NCI-H526 treated with DMSO at 0.1 percent for 48 hours (cell line): ENCODE results near the gene TMEM176A.
"Not testable (repeated sequence)": the region's sequence is repeated elsewhere in the genome, so short reads cannot be mapped to it uniquely, and the experiment has no call there.

Source experiments
- DNase-seq: peaks from one replicate; lab custom pipeline; 2025; lab: John Stamatoyannopoulos, UW

TMEM176A gene, protein sequence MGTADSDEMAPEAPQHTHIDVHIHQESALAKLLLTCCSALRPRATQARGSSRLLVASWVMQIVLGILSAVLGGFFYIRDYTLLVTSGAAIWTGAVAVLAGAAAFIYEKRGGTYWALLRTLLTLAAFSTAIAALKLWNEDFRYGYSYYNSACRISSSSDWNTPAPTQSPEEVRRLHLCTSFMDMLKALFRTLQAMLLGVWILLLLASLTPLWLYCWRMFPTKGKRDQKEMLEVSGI

DNA sequence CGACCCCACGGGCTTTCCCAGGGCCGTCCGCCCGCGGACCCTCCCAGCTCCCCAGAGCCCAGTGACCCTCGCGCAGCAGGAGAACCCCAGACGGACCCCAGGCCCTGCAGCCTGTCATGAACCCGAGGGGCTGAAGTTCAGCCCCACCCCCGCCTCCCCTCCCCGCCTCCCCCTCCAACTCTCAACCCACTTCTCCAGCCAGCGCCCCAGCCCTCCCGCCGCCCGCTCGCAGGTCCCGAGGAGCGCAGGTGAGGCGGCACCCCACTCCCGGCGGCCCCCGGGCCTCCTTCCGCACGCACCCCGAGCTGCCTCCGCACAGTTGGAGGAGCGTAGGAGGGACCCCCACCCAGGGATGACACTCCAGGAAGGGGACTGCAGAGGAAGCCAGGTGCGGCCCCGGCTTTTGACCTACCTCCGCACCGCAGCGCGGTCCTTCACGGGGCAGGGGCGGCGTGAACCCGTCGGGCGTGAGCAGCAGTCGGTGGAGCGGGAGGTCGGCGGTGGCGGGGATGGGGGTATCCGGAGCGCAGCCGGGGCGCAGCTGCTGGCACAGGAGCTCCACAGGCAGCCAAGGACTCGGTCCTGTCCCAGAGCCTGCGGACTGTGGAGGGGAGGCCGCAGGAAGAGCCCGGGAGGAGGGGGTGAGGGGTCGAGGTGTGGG, at the start of gene TMEM176A:
TMEM176A (plus strand) TSS at position 189 of the 661 bp plus-strand sequence. CDS start 782 bp downstream, outside the sequence.
- DNase-seq = no peak

DNA sequence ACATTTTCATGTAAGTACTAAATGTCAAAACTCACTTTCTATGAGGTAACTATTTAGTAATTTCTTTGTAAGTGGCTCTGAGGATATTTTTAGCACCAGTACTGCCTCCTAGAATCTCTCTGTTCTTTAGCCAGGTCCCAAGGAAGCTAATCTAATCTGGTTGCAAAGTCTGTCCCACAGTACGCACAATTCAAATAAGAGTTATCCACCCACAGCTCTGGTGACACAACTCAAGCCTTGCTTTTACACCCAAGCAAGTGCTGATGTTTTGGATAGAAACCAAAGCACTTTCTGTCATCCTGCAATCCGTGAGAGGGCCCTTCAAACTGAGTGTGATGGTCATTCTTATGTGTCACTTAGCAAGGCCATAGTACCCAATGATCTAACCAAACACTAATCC, 48.9 kb upstream of the TMEM176A start:
- no peak for DNase-seq

DNA sequence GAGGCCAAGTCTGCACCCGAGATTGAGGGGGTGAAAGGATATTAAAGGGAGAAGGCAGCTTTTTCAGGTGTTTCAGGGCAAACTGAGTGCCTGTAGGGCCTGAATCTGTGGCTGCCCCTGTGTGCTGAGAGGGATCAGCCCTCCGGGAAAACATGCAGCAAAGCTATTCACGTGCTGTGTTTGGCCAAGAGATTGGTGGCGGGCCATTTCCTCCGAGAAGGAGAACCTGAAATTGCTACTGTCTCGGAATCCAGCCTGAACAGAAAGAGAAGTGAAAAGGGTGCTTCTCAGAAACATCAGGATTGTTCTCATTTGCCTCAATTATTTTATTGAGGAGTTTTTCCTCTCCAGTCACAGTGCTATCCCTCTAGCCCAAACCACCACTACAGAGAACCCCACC, 47.3 kb upstream of the TMEM176A start:
- DNase-seq = no peak

- DNase-seq = no peak
Measured at GRCh38 chr7:150753826-150754603, 46.6 kb upstream of the TMEM176A start.

DNA sequence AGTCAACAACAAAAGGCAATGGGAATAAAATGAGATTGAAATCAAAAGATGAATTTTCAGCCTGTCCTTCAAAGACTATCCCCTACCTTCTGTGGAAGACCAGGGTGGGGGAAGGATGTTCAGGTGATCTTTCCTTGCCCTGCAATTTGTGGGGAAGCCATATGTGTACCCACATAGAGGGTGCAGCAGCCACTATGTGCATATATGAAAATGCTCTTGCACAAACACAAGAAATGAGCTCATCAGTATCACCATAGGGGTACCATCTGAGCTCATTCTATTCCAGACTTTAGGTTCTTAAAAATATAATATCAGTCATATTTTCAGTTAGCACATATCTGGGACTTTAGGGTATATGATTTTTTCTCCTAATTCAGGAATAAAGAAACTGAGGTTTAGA, 45.6 kb upstream of the TMEM176A start:
- DNase-seq = no peak

- no peak for DNase-seq
Measured at GRCh38 chr7:150755473-150756099, 45.0 kb upstream of the TMEM176A start.

- no peak for DNase-seq
Measured at GRCh38 chr7:150756166-150756565, 44.4 kb upstream of the TMEM176A start.

- peak; percentile 22 for DNase-seq
Measured at GRCh38 chr7:150756858-150757257, 43.7 kb upstream of the TMEM176A start.

DNA sequence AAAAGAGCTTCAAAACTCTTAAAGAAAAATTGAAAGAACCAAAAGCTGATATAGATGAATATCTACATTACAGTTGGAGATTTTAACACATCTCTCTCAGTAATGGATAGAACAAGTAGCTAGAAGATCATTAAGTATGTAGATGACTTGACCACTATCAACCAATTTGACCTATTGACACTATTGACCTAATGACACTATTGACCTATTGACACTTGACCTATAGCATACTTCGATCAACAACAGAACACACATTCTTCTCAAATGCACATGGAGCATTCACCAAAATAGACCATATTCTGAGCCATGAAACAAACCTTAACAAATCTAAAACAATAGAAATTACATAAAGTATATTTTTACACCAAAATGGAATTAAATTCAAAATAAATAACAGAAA, 41.1 kb upstream of the TMEM176A start:
- no peak for DNase-seq

DNA sequence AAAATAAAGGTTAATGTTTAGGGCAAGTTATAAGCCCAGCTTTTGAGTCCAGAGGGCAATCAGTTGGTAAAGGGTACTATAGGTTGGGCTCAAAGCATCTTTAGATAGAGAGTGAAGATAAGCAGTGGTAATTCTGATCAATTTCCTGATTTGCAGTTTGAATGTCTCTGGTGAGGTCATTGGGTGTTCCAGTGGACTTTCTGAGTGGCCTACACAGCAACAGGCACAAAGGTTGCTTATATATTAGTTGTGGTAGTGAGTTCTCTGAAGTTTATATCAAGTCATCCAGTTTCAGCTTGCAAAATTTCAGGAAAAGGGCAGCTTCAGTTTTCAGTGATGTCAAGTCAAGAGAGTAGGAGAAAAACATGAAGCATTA, 34.2 kb upstream of the TMEM176A start:
- no peak for DNase-seq

DNA sequence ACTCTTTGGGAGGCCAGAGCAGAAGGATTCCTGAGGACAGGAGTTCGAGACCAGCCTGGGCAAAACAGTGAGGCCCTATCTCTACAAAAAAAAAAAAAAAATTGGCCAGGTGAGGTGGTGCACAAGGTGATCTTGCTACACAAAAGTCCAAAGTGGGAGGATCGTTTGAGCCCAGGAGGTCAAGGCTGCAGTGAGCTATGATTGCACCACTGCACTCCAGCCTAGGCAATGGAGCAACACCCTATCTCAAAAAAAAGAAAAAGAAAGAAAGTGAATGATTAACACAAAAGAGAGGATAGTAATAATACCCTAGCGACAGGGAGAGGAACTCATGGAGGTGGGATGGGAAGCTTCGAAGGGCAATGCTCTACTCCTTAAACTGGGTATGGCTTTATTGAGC, 30.8 kb upstream of the TMEM176A start:
- DNase-seq = no peak

GRCh38 chr7:150774131-150774530, 26.4 kb upstream of the TMEM176A start:
- not testable (repeated sequence) for DNase-seq

GRCh38 chr7:150778014-150778737, 22.4 kb upstream of the TMEM176A start:
- DNase-seq = peak; percentile 72

- DNase-seq = peak; percentile 79
Measured at GRCh38 chr7:150778738-150779301, 21.7 kb upstream of the TMEM176A start.

DNA sequence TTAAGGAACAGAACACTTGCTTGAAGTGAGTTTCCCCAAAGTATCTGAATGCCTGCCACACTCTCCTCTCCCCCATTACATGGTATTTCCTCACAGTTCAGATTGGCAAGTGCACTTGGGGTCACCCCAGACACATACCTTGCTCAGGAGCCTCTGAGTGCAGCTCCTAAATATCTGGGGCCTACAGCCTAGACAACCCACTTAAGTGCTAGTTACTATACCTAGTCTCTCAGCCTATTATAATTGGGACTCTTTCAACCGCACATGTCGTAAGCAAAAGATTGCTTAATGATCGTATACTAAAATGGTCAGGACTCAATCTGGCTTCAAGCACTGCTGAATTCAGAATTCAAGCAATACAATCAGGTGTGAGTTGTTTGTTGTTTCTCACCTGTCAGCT, 20.3 kb upstream of the TMEM176A start:
- DNase-seq = no peak

- no peak for DNase-seq
Measured at GRCh38 chr7:150781103-150781502, 19.5 kb upstream of the TMEM176A start.

GRCh38 chr7:150781961-150782360, 18.6 kb upstream of the TMEM176A start:
- DNase-seq = no peak

DNA sequence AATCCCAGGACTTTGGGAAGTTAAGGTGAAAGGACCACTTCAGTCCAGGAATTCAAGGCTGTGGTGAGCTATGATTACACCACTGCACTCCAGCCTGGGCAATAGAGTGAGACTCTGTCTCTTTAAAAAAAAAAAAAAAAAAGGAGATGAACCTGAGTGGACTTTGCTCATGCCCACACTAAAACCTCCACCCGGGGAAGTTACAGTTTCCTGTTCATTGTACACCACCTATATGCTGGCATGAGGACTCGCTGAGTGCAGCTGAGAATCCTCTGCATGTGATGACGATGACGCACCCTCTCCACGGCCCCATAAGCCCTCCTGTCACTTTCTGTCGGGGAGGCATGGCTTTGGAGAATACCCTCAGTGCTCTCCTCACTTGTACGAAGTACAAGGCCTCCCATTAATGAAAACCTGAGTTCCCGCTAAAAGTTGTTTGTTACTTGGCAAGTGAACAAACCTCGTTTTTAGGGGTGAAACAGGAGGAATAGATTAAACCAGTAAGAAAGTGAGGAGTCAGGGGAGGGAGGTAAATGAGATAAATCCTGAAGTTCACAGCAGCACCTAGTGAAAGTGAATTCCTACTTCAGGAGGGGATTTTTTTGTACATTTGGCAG, 16.3 kb upstream of the TMEM176A start:
- no peak for DNase-seq

DNA sequence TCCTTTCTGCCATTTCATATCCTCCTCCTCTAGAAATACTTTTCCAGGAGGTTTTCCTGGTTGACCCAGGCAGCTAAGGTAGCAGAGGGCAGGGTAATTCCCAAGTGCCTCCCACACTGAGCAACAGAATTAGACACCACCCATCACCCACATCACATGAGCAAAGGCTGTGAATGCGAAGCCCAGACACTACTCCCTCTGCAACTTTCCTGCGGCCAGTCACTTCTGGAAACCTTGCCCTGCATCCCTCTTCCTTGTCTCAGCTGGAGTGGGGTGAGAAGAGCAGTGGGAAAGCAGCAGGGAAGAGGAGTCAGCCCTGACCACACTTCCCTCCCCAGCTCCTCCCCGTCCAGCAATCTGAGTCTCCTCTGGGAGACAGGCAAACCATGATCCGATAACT, 15.6 kb upstream of the TMEM176A start:
- DNase-seq = no peak

DNA sequence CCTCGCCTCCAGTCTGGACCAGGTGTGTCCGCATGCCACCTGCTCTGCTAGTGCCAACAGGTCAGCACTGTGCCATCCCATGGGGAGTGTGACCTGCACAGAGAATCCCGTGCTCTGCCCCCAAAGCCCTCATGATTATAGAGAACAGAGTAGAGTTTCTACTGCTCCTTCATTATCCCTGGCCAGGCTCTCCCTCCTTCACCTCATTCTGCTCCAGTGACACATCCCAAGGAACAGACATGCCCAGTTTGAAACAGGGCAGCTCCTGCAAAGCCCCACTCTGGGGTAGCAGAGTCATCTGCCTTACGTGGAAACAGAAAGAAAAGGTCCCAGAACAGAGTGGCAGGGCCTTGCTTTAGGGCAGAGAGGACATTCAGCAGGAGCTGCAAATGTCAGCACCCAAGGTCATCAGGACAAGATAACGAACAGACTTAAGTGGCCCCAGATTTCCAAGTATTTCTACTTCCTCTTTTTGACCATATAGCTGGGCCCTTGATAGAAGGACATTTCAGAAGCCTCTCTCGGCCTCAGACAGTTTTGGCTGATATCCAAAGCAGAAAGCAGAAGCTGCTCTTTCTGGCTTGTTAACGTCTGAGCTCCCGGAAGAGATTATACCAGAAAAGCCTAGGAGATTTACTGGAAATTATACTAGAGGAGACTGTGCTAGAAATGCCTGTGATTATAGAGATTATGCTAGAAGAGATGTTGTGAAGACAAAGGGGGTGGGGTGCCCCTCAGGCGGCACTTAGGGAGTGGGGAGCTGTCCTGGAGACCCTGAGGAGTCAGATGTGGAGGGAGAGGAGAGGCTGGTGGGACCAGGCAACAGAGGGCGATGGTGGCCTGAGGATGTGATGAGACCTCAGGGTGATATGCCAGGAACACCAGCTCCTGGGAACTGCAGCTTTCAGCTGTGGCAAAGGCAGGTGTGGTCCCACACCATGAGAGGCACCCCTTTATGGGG, 13.0 kb upstream of the TMEM176A start:
- no peak for DNase-seq
